Stomach smooth muscle (tissue), 2 donors: ENCODE data around the gene MPRIP.

Experiments
- H3K27ac ChIP-seq: one replicate; pipeline ENCODE4 v1.7.0; 2013; ENCODE audit warnings: mild to moderate bottlenecking, low read length, inconsistent platforms
- H3K27me3 ChIP-seq, 2 donors: one replicate each; pipeline ENCODE4 v1.7.0; 2013; ENCODE audit warnings: low read length in 2 of 2; ENCODE audit not compliant: insufficient read depth in 2 of 2, control insufficient read depth in 1 of 2
- H3K36me3 ChIP-seq, 2 donors: one replicate each; pipeline ENCODE4 v1.7.0; 2013; ENCODE audit warnings: low read length in 2 of 2; ENCODE audit not compliant: control insufficient read depth in 2 of 2, insufficient read depth in 2 of 2
- H3K4me1 ChIP-seq: one replicate; pipeline ENCODE4 v1.7.0; 2013; ENCODE audit warnings: low read length; ENCODE audit not compliant: control insufficient read depth, insufficient read depth
- H3K4me3 ChIP-seq, 2 donors: one replicate each; pipeline ENCODE4 v1.7.0; 2013; ENCODE audit warnings: low read length in 2 of 2
- H3K9ac ChIP-seq, 2 donors: one replicate each; pipeline ENCODE4 v1.7.0; 2013; ENCODE audit warnings: low read length in 2 of 2, mild to moderate bottlenecking in 1 of 2
- H3K9me3 ChIP-seq, 2 donors: one replicate each; pipeline ENCODE4 v1.7.0; 2013; ENCODE audit warnings: low read length in 2 of 2; ENCODE audit not compliant: control insufficient read depth in 2 of 2
- donor health status: healthy.
- donor health status: Pancreatic carcinoma.

Gene MPRIP

GRCh38 chr17:17042851-17043460, 699 bp downstream of the MPRIP start:
- Histone ChIP-seq H3K9ac (peak overlapping the region; percentile 86 to 88), H3K4me1 (peaks cover 33% of the 10 kb centered on the region)

DNA sequence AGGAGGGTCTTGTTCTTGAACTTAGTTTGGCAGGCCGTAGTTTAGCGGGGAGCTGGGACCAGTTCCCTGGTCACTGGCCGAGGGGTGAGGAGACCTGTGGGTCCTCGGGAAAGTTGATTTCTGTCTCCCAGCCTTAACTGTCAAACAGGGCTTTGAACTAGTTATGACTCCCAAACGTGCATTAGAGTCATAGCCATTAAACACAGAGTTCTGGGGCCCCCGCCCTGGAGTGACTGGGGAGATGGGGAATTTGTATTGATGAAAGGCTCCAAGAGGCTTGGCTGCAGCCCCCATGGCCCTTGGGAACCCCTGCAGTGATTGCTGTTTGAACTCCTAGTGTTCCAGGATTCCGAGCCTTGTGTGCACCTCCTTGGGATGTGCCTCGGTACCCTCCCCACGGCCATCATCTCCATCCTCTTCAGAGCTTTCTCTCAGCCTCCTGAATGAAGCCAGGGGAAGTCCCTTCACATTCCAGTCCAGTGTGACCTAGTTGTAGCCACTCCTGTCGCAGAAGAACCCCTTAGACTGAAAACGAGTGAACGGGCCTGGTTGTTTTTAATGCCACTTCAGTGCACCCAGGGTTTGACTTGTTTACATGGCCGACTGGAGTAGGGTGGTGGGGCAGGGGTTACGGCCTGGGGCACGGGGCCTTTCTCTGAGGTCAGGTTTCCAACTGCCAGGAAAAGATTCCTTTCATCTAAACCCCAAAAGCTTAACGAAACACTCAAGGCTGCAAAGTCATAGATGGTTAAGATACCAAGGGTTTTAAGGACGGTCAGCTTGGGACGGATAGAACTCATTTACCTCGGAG, 1.4 kb downstream of the MPRIP start:
- Histone ChIP-seq H3K4me3 (peak overlapping the region; percentile 89 to 94), H3K27me3 (no peaks in the 10 kb centered on the region), H3K9ac (peak overlapping the region; percentile 86 to 88), H3K36me3 (no peaks in the 10 kb centered on the region), H3K27ac (peak overlapping the region; percentile 62), H3K4me1 (peaks cover 34% of the 10 kb centered on the region), H3K9me3 (no peaks in the 10 kb centered on the region)

More at GRCh38 chr17:17042851-17043460, 699 bp downstream of the MPRIP start:
- H3K4me3 ChIP-seq, result peak overlapping the region; percentile 89 to 94
- H3K9me3 ChIP-seq, result no peaks in the 10 kb centered on the region
- peak overlapping the region; percentile 62 for H3K27ac ChIP-seq
- no peaks in the 10 kb centered on the region for H3K27me3 ChIP-seq
- no peaks in the 10 kb centered on the region for H3K36me3 ChIP-seq

- Histone ChIP-seq H3K4me3 (peak overlapping the region; percentile 53 to 89), H3K36me3 (no peaks in the 10 kb centered on the region), H3K9me3 (no peaks in the 10 kb centered on the region), H3K9ac (peak overlapping the region; percentile 47 to 86), H3K27ac (peak overlapping the region; percentile 62), H3K27me3 (no peaks in the 10 kb centered on the region), H3K4me1 (peaks cover 34% of the 10 kb centered on the region)
Observed at GRCh38 chr17:17044846-17045561, 2.7 kb downstream of the MPRIP start.

DNA sequence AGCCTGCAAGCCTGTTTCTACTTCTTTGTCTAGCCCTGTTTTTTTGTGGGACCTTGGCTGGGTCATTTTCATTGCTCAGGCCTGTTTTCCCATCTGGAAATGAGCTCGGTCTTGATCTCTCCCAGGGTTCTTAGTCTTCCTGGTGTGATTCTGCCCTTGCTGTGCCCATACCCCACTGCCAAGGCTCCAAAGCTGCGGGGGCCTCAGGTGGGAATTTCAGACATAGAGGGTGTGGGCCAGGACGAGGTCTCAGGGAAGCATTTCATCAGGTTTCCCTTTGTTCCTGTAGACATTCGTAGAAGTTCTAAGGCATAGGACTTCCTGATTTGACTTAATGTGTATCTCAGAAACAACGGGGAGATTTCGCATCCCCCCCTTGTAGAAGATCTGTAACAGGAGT, 5.8 kb downstream of the MPRIP start:
- Histone ChIP-seq H3K9ac (no peak overlapping the region), H3K27ac (no peak overlapping the region), H3K27me3 (no peaks in the 10 kb centered on the region), H3K4me3 (no peak overlapping the region), H3K9me3 (no peaks in the 10 kb centered on the region), H3K36me3 (no peaks in the 10 kb centered on the region), H3K4me1 (peaks cover 41% of the 10 kb centered on the region)

GRCh38 chr17:17050346-17051345, 8.4 kb downstream of the MPRIP start:
- Histone ChIP-seq H3K4me1 (peaks cover 37% of the 10 kb centered on the region), H3K9ac (no peak overlapping the region), H3K27ac (no peak overlapping the region)

GRCh38 chr17:17051380-17051779, 9.1 kb downstream of the MPRIP start:
- Histone ChIP-seq H3K9me3 (no peaks in the 10 kb centered on the region), H3K27ac (no peak overlapping the region), H3K27me3 (no peaks in the 10 kb centered on the region), H3K4me1 (peaks cover 42% of the 10 kb centered on the region), H3K4me3 (no peak overlapping the region), H3K9ac (no peak overlapping the region), H3K36me3 (peaks cover 0 to 3% of the 10 kb centered on the region in 2 donors)

More at GRCh38 chr17:17050346-17051345, 8.4 kb downstream of the MPRIP start:
- Histone ChIP-seq H3K4me3 (no peak overlapping the region), H3K27me3 (no peaks in the 10 kb centered on the region), H3K36me3 (peaks cover 0 to 3% of the 10 kb centered on the region in 2 donors), H3K9me3 (no peaks in the 10 kb centered on the region)

- H3K4me1 ChIP-seq, result peaks cover 42% of the 10 kb centered on the region
- H3K36me3 ChIP-seq, result peaks cover 0 to 3% of the 10 kb centered on the region in 2 donors
- H3K27ac ChIP-seq, result no peak overlapping the region
- no peak overlapping the region for H3K4me3 ChIP-seq
- no peaks in the 10 kb centered on the region for H3K27me3 ChIP-seq
- no peaks in the 10 kb centered on the region for H3K9me3 ChIP-seq
- H3K9ac ChIP-seq, result no peak overlapping the region
Observed at GRCh38 chr17:17051791-17052461, 9.7 kb downstream of the MPRIP start.

DNA sequence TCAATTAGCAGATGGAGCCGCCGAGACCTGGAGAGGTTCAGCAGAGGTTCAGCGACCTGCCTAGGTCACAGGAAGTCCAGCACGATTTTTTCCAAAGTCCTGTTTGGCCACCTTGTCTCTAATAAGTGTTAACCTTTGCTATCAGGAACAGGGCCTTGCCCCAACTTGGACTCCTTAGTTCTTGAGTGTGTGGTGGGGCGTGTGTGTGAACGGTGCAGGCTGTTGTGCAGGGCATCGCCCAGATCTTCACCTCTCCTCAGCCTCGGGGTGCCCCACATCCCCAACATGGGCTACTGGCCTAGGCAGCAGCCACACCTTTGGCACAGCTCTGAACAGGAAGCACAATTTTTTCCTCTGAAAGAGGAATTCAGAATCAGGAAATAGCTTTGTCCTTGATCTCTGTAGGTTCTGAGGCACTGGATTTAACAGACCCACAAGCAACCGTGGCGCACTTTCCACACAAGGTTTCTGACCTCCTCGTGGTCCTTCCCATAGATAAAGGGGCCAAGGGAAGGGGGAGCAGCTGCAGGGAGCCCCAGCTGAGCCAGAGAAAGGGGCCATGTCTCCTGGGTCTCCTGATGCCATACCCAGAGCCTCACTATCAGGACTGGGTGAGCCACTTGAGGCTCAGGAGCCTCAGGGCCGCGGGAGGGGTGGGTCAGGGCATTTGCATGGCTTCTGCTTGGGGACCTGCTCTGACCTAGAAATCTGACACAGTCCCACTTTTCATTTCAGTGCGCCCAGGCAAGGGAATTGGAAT, 10.4 kb downstream of the MPRIP start:
- Histone ChIP-seq H3K4me1 (peaks cover 47% of the 10 kb centered on the region), H3K27me3 (no peaks in the 10 kb centered on the region), H3K4me3 (no peak overlapping the region), H3K9me3 (no peaks in the 10 kb centered on the region), H3K9ac (no peak overlapping the region), H3K27ac (no peak overlapping the region), H3K36me3 (peaks cover 2 to 3% of the 10 kb centered on the region in 2 donors)
